Endodermal cell (in vitro differentiated cells): Measurements from ENCODE around the gene SRL. TPM values are rescaled to one million over a fixed set of nuclear protein-coding genes. Genes with fewer than 3 reads are reported as not detected.

ENCODE experiments used
- DNase-seq: peaks from one replicate; pipeline ENCODE4 v3.0.0-alpha.2; 2017
- H3K27ac ChIP-seq: 2 replicates; pipeline ENCODE4 v1.5.1; 2013; ENCODE audit warnings: mild to moderate bottlenecking, low read depth, low read length, moderate library complexity
- H3K27me3 ChIP-seq: 2 replicates; pipeline ENCODE4 v1.6.1; 2013; ENCODE audit warnings: mild to moderate bottlenecking, low read length, moderate library complexity; ENCODE audit not compliant: insufficient read depth, control insufficient read depth, poor library complexity, severe bottlenecking
- H3K36me3 ChIP-seq: 2 replicates; pipeline ENCODE4 v1.7.0; 2013; ENCODE audit warnings: mild to moderate bottlenecking, low read length, moderate library complexity; ENCODE audit not compliant: control insufficient read depth, insufficient read depth
- H3K4me1 ChIP-seq: one replicate; pipeline ENCODE4 v1.7.0; 2013; ENCODE audit warnings: low read length; ENCODE audit not compliant: control insufficient read depth, insufficient read depth
- H3K4me3 ChIP-seq: 2 replicates; pipeline ENCODE4 v1.5.1; 2013; ENCODE audit warnings: mild to moderate bottlenecking, low read length, moderate library complexity
- H3K9ac ChIP-seq: 2 replicates; pipeline ENCODE4 v1.6.1; 2013; ENCODE audit warnings: mild to moderate bottlenecking, low read length, moderate library complexity; ENCODE audit not compliant: poor library complexity, severe bottlenecking; ENCODE audit errors: extremely low read depth
- H3K9me3 ChIP-seq: 2 replicates; pipeline ENCODE4 v1.6.1; 2013; ENCODE audit warnings: mild to moderate bottlenecking, low read length, moderate library complexity; ENCODE audit not compliant: control insufficient read depth
- H3K27ac Mint-ChIP-seq: 2 replicates; pipeline ENCODE4 v1.8.0; 2020; ENCODE audit warnings: mixed read lengths
- H3K27me3 Mint-ChIP-seq: 2 replicates; pipeline ENCODE4 v1.8.0; 2021; ENCODE audit warnings: mild to moderate bottlenecking, mixed read lengths; ENCODE audit not compliant: insufficient read depth
- H3K36me3 Mint-ChIP-seq: 2 replicates; pipeline ENCODE4 v1.8.0; 2020; ENCODE audit warnings: low read depth, mixed read lengths
- H3K4me1 Mint-ChIP-seq: 2 replicates; pipeline ENCODE4 v1.8.0; 2020; ENCODE audit warnings: mixed read lengths
- H3K4me3 Mint-ChIP-seq: 2 replicates; pipeline ENCODE4 v1.8.0; 2020; ENCODE audit warnings: mild to moderate bottlenecking, moderate library complexity, mixed read lengths
- H3K9me3 Mint-ChIP-seq: 2 replicates; pipeline ENCODE4 v1.8.0; 2020; ENCODE audit warnings: mild to moderate bottlenecking, mixed read lengths
- WGBS, 2 experiments: methylation state at CpG; one replicate each; pipeline versions ENCODE4 v1.1.5 to v1.1.7; 2013; ENCODE audit warnings: missing lambda C conversion rate in 2 of 2, mixed read lengths in 1 of 2; ENCODE audit not compliant: insufficient coverage in 1 of 2, insufficient read length in 1 of 2; 5-methylcytosine and 5-hydroxymethylcytosine counted together
- total RNA-seq, 2 donors: library from RNA; stranded (reverse); fragmentation: NEBNext Ultra II Directional in 1 of 2; extraction: Animal tissue kit (Norgen Biotek cat#: 25700) in 1 of 2; gene quantifications; 2 replicates in 1 of 2; 3 replicates in 1 of 2; pipeline ENCODE4 v1.2.1, GENCODE V29; 2021
- TF ChIP-seq, protein P1 (sequence below): fragments of 200-600 bp; sonication (generic); conservative IDR thresholded peaks from 2 replicates; pipeline ENCODE4 v1.5.0; 2021; ENCODE audit warnings: antibody characterized with exemption, mild to moderate bottlenecking

SRL gene
- total RNA-seq, 2 donors from 2014 or later, result not detected

DNA sequence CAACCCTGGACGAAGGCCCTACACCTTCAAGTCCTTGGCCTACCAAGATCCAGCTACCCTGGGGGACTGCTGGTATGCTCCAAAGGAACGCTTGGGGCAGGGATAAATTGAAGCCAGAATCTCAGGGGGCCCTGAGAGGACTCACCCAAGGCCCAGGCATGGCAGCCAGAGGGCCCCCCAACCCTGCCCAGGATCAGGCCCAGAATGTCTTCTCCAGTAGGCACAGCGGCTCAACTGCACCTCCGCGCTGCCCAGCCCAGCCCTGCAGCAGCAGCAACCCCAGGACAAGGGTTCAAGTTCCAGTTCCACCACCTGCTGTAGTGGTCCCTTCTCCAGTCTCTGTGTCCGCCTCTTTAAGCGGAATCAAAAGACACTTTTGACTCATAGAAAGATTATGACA is 28.7 kb upstream of the SRL start:
- no peaks in the 10 kb centered on the region for H3K9me3 Mint-ChIP-seq
- H3K4me3 Mint-ChIP-seq, result peak overlapping the region; percentile 82
- 95 to 97% methylated on average over 5 to 7 of the region's 7 CpGs for WGBS, 2 experiments
- H3K27me3 Mint-ChIP-seq, result no peaks in the 10 kb centered on the region
- H3K36me3 Mint-ChIP-seq, result peaks cover 21% of the 10 kb centered on the region
- no peaks in the 10 kb centered on the region for H3K36me3 ChIP-seq
- no peak overlapping the region for H3K27ac ChIP-seq
- H3K4me1 Mint-ChIP-seq, result peaks cover 2% of the 10 kb centered on the region
- peak overlapping the region; percentile 35 for H3K27ac Mint-ChIP-seq
- TF ChIP-seq, protein P1, sequence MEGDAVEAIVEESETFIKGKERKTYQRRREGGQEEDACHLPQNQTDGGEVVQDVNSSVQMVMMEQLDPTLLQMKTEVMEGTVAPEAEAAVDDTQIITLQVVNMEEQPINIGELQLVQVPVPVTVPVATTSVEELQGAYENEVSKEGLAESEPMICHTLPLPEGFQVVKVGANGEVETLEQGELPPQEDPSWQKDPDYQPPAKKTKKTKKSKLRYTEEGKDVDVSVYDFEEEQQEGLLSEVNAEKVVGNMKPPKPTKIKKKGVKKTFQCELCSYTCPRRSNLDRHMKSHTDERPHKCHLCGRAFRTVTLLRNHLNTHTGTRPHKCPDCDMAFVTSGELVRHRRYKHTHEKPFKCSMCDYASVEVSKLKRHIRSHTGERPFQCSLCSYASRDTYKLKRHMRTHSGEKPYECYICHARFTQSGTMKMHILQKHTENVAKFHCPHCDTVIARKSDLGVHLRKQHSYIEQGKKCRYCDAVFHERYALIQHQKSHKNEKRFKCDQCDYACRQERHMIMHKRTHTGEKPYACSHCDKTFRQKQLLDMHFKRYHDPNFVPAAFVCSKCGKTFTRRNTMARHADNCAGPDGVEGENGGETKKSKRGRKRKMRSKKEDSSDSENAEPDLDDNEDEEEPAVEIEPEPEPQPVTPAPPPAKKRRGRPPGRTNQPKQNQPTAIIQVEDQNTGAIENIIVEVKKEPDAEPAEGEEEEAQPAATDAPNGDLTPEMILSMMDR, result no peak
- H3K9ac ChIP-seq, result peak overlapping the region; percentile 79
- H3K4me1 ChIP-seq, result no peaks in the 10 kb centered on the region
- no peaks in the 10 kb centered on the region for H3K9me3 ChIP-seq
- peak; percentile 49 for DNase-seq
- H3K27me3 ChIP-seq, result no peaks in the 10 kb centered on the region
- peak overlapping the region; percentile 83 for H3K4me3 ChIP-seq

DNA sequence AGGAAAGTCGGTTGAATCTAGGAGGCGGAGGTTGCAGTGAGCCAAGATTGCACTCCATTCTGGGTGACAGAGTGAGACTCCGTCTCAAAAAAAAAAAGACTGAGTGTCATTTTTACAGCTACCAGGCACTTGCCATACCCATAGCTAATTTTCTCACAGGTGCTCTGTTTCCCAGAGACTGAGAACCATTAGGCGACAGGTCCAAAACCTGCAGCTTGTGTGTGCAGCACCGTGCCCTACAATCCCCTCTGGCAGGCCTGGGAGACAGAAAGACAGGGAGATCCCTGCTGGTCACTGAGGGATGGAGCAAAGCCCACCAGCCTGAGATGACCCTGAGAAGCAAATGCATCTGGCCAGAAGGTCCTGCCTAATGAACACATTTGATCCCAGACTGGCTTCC is 28.2 kb upstream of the SRL start:
- H3K27ac ChIP-seq, result no peak overlapping the region
- no peaks in the 10 kb centered on the region for H3K27me3 ChIP-seq
- H3K9me3 Mint-ChIP-seq, result no peaks in the 10 kb centered on the region
- TF ChIP-seq, protein P1, result no peak
- H3K36me3 Mint-ChIP-seq, result peaks cover 22% of the 10 kb centered on the region
- H3K27ac Mint-ChIP-seq, result no peak overlapping the region
- peaks cover 2% of the 10 kb centered on the region for H3K4me1 Mint-ChIP-seq
- DNase-seq, result no peak
- H3K9ac ChIP-seq, result no peak overlapping the region
- peak overlapping the region; percentile 82 for H3K4me3 Mint-ChIP-seq
- H3K27me3 Mint-ChIP-seq, result no peaks in the 10 kb centered on the region
- peak overlapping the region; percentile 83 for H3K4me3 ChIP-seq
- H3K4me1 ChIP-seq, result no peaks in the 10 kb centered on the region
- no peaks in the 10 kb centered on the region for H3K9me3 ChIP-seq
- no peaks in the 10 kb centered on the region for H3K36me3 ChIP-seq
- 91 to 98% methylated on average over 4 to 5 of the region's 5 CpGs for WGBS, 2 experiments

GRCh38 chr16:4266372-4266771 is 24.5 kb upstream of the SRL start:
- Histone ChIP-seq H3K9me3 (no peaks in the 10 kb centered on the region), H3K4me1 (no peaks in the 10 kb centered on the region), H3K27me3 (no peaks in the 10 kb centered on the region), H3K36me3 (peaks cover 12% of the 10 kb centered on the region), H3K4me3 (no peak overlapping the region), H3K9ac (no peak overlapping the region), H3K27ac (no peak overlapping the region)
- WGBS, 2 experiments, result 87 to 96% methylated on average over 4 to 6 of the region's 6 CpGs
- Mint-ChIP-seq H3K27ac (no peak overlapping the region), H3K9me3 (no peaks in the 10 kb centered on the region), H3K36me3 (peaks cover 33% of the 10 kb centered on the region), H3K4me3 (no peak overlapping the region), H3K4me1 (peaks cover 2% of the 10 kb centered on the region), H3K27me3 (no peaks in the 10 kb centered on the region)
- DNase-seq, result peak; percentile 72
- TF ChIP-seq, protein P1, result no peak
